ENCODE results near the gene TANGO2. TPM values are rescaled to one million over a fixed set of nuclear protein-coding genes. Genes with fewer than 3 reads are reported as not detected.

The TANGO2 gene
- total and polyA plus RNA-seq, 2 donors (not counting 1 experiment from before 2014, with no cell fraction given): 75.5 to 75.6 TPM

GRCh38 chr22:19988965-19989724 is 31.8 kb upstream of the TANGO2 start:
- H4K20me1 ChIP-seq (ENCODE audit: control insufficient read depth, insufficient read depth, low read length, poor library complexity, severe bottlenecking): no peaks in the 10 kb centered on the region
- intact Hi-C loops (cut with micrococcal nuclease): loop anchor here (5.0 kb wide), 1 partner anchor 48 kb away; no protein-coding TSS in a partner anchor

More at GRCh38 chr22:19988965-19989724, 31.8 kb upstream of the TANGO2 start:
- Histone ChIP-seq H3K4me2 (replicated peaks; ENCODE audit: low read depth, low read length, poor library complexity, severe bottlenecking) (no peak overlapping the region), H3K27me3 (replicated peaks in 1 of 4; ENCODE audit: control extremely low read depth in 1 of 4, control insufficient read depth in 3 of 4, insufficient read depth in 4 of 4, low read length in 3 of 4) (peaks cover 0 to 11% (median 0%) of the 10 kb centered on the region in 4 experiments), H3K79me2 (ENCODE audit: control insufficient read depth, insufficient read depth, low read length) (no peaks in the 10 kb centered on the region), H3K4me1 (ENCODE audit: control insufficient read depth in 2 of 2, insufficient read depth in 2 of 2, low read length in 2 of 2) (peaks cover 10 to 13% of the 10 kb centered on the region in 2 donors), H3K9me3 (ENCODE audit: control extremely low read depth in 1 of 3, control insufficient read depth in 2 of 3, insufficient read depth in 1 of 3, low read length in 2 of 3) (peaks cover 0 to 4% (median 0%) of the 10 kb centered on the region in 3 donors), H3K9ac (ENCODE audit: low read length) (no peak overlapping the region), H3K27ac (ENCODE audit: low read length in 2 of 2) (no peak overlapping the region), H3K36me3 (replicated peaks in 1 of 2; ENCODE audit: control extremely low read depth in 1 of 2, control insufficient read depth in 1 of 2, extremely low read depth in 1 of 2, insufficient read depth in 2 of 2, low read length in 1 of 2) (no peaks in the 10 kb centered on the region), H2AFZ (ENCODE audit: insufficient read depth, low read depth, low read length, poor library complexity, severe bottlenecking) (no peak overlapping the region), H3K4me3 (ENCODE audit: control extremely low read depth in 1 of 5, extremely low read depth in 1 of 5, insufficient read depth in 1 of 5, low read depth in 2 of 5, low read length in 4 of 5) (no peak overlapping the region)
- Mint-ChIP-seq H3K4me3 (no peak overlapping the region), H3K27me3 (no peaks in the 10 kb centered on the region), H3K27ac (no peak overlapping the region), H3K9me3 (ENCODE audit: insufficient read depth) (no peaks in the 10 kb centered on the region), H3K4me1 (peaks cover 7% of the 10 kb centered on the region)
- DNase-seq: no peak
- WGBS (ENCODE audit: insufficient coverage): 93% methylated on average over 15 of the region's 18 CpGs
- ATAC-seq (ENCODE audit: low read depth): no peak
- POLR2A ChIA-PET: no interaction called here
- CTCF ChIA-PET: no interaction called here
- TF ChIP-seq CTCF (IDR thresholded peaks at IDR 0.05): no peak
- no peak for TF ChIP-seq EZH2 (IDR thresholded peaks at IDR 0.05; ENCODE audit: borderline replicate concordance, insufficient read depth, low read depth, low read length, poor library complexity, severe bottlenecking)

Measured in B cell (primary cell).